GM23338 (cell line): ENCODE data around the gene CLUH. TPM values are rescaled to one million over a fixed set of nuclear protein-coding genes. Genes with fewer than 3 reads are reported as not detected.
A peak's percentile ranks its signal among the peaks of the same experiment; 100 is the strongest.

Source experiments
- ATAC-seq: fragments of 200-7000 bp; cut with Tn5 transposase; 3 replicates; pipeline ENCODE4 v1.9.1; 2020
- DNase-seq: peaks from one replicate; pipeline ENCODE4 v3.0.0-alpha.2; 2015; ENCODE audit warnings: low spot score
- H2AFZ ChIP-seq: fragments of 200-600 bp; sonication (generic); 2 replicates; pipeline ENCODE4 v1.8.0; 2016; ENCODE audit warnings: antibody characterized with exemption, mild to moderate bottlenecking, moderate library complexity
- H3F3A ChIP-seq: fragments of 200-600 bp; sonication (generic); replicated peaks from 2 replicates; pipeline ENCODE4 v1.8.0; 2017; ENCODE audit warnings: antibody characterized with exemption, mixed run types, low read depth
- H3K27ac ChIP-seq: fragments of 200-600 bp; sonication (generic); 2 replicates; pipeline ENCODE4 v1.6.1; 2016; ENCODE audit warnings: low read depth
- H3K27me3 ChIP-seq: fragments of 200-600 bp; sonication (generic); 2 replicates; pipeline ENCODE4 v1.8.0; 2016; ENCODE audit warnings: mild to moderate bottlenecking, mixed run types, moderate library complexity; ENCODE audit not compliant: insufficient read depth
- H3K36me3 ChIP-seq: fragments of 200-600 bp; sonication (generic); 2 replicates; pipeline ENCODE4 v1.8.0; 2016; ENCODE audit warnings: mild to moderate bottlenecking; ENCODE audit not compliant: insufficient read depth
- H3K4me1 ChIP-seq: fragments of 200-600 bp; sonication (generic); 2 replicates; pipeline ENCODE4 v1.8.0; 2016; ENCODE audit warnings: mild to moderate bottlenecking, moderate library complexity; ENCODE audit not compliant: insufficient read depth
- H3K4me2 ChIP-seq: fragments of 200-600 bp; sonication (generic); 2 replicates; pipeline ENCODE4 v1.7.1; 2017; ENCODE audit warnings: mixed run types
- H3K4me3 ChIP-seq: fragments of 200-600 bp; sonication (generic); 2 replicates; pipeline ENCODE4 v1.6.1; 2016; ENCODE audit warnings: mixed run types
- H3K79me2 ChIP-seq: fragments of 200-600 bp; sonication (generic); replicated peaks from 2 replicates; pipeline ENCODE4 v1.8.0; 2017; ENCODE audit warnings: mild to moderate bottlenecking; ENCODE audit not compliant: insufficient read depth
- H3K9me2 ChIP-seq: fragments of 200-600 bp; sonication (generic); 2 replicates; pipeline ENCODE4 v1.8.0; 2017; ENCODE audit not compliant: insufficient read depth
- H4K20me1 ChIP-seq: fragments of 200-600 bp; sonication (generic); replicated peaks from 2 replicates; pipeline ENCODE4 v1.8.0; 2017; ENCODE audit warnings: mild to moderate bottlenecking; ENCODE audit not compliant: insufficient read depth
- H3K27ac Mint-ChIP-seq: 2 replicates; pipeline ENCODE4 v1.8.0; 2020; ENCODE audit warnings: inconsistent platforms, mild to moderate bottlenecking, moderate library complexity, mixed read lengths
- H3K27me3 Mint-ChIP-seq: 3 replicates; pipeline ENCODE4 v1.8.0; 2022; ENCODE audit warnings: low read depth, mild to moderate bottlenecking, moderate library complexity, mixed read lengths, inconsistent platforms; ENCODE audit not compliant: insufficient read depth, poor library complexity
- H3K36me3 Mint-ChIP-seq: 3 replicates; pipeline ENCODE4 v1.8.0; 2021; ENCODE audit warnings: low read depth, mild to moderate bottlenecking, inconsistent platforms, moderate library complexity, mixed read lengths
- H3K4me1 Mint-ChIP-seq: 3 replicates; pipeline ENCODE4 v1.8.0; 2020; ENCODE audit warnings: mild to moderate bottlenecking, inconsistent platforms, mixed read lengths
- H3K4me3 Mint-ChIP-seq: 3 replicates; pipeline ENCODE4 v1.8.0; 2021; ENCODE audit warnings: moderate library complexity, mild to moderate bottlenecking, inconsistent platforms, mixed read lengths
- H3K9me3 Mint-ChIP-seq: 3 replicates; pipeline ENCODE4 v1.8.0; 2020; ENCODE audit warnings: moderate library complexity, mild to moderate bottlenecking, inconsistent platforms, mixed read lengths
- CREB1 ChIP-seq: fragments of 250-450 bp; sonication (Bioruptor Pico); IDR thresholded peaks from 2 replicates; pipeline ENCODE4 v1.5.0; 2020; ENCODE audit warnings: low read depth, mild to moderate bottlenecking, moderate library complexity
- EZH2 ChIP-seq: fragments of 200-600 bp; sonication (generic); IDR thresholded peaks from one replicate; pipeline ENCODE4 v1.8.0; 2017; ENCODE audit warnings: antibody characterized with exemption, mild to moderate bottlenecking, low read depth; ENCODE audit not compliant: unreplicated experiment
- EZH2phosphoT487 ChIP-seq: fragments of 200-600 bp; sonication (generic); IDR thresholded peaks from one replicate; pipeline ENCODE4 v1.8.1; 2018; ENCODE audit warnings: antibody characterized with exemption; ENCODE audit not compliant: unreplicated experiment
- JUNB ChIP-seq: IDR thresholded peaks from one replicate; pipeline ENCODE4 v1.6.1; 2016; ENCODE audit warnings: antibody characterized with exemption; ENCODE audit not compliant: unreplicated experiment
- NANOG ChIP-seq: IDR thresholded peaks from 2 replicates; pipeline ENCODE4 v1.6.1; 2016; ENCODE audit warnings: antibody characterized with exemption, borderline replicate concordance
- POLR2AphosphoS5 ChIP-seq: IDR thresholded peaks from 2 replicates; pipeline ENCODE4 v1.6.1; 2016; ENCODE audit warnings: antibody characterized with exemption, low read depth
- STAT1 ChIP-seq: IDR thresholded peaks from one replicate; pipeline ENCODE4 v1.6.1; 2016; ENCODE audit warnings: antibody characterized with exemption; ENCODE audit not compliant: unreplicated experiment
- ZNF114 ChIP-seq: fragments of 250-450 bp; sonication (Bioruptor Pico); IDR thresholded peaks from 2 replicates; pipeline ENCODE4 v1.5.0; 2020; ENCODE audit warnings: mild to moderate bottlenecking, moderate library complexity
- ZNF331 ChIP-seq: fragments of 250-450 bp; sonication (Bioruptor Pico); IDR thresholded peaks from 2 replicates; pipeline ENCODE4 v1.5.0; 2020; ENCODE audit warnings: low read depth, mild to moderate bottlenecking, moderate library complexity
- polyA plus RNA-seq: library from polyadenylated mRNA; unstranded; fragments of >200 nt; fragmentation: Nextera tagmentation; extraction: Ambion mirVana; gene quantifications from 2 replicates; pipeline ENCODE4 v1.2.1, GENCODE V29; 2016
- total RNA-seq: library from RNA; depleted of rRNA; stranded (reverse); fragments of >200 nt; shearing (Covaris generic); gene quantifications from 2 replicates; pipeline ENCODE4 v1.2.3, GENCODE V29; 2014
- TF ChIP-seq, protein P1 (sequence below): fragments of 250-450 bp; sonication (Bioruptor Pico); IDR thresholded peaks from 2 replicates; pipeline ENCODE4 v1.5.0; 2020; ENCODE audit warnings: mild to moderate bottlenecking, moderate library complexity
- TF ChIP-seq, protein P2 (sequence below), 2 experiments: fragments of 200-600 bp in 1 of 2; sonication (generic) in 1 of 2; conservative IDR thresholded peaks; 2 replicates each; pipeline versions ENCODE4 v1.5.1 to v1.6.1; 2016 to 2017; ENCODE audit warnings: antibody characterized with exemption in 2 of 2, low read depth in 2 of 2, mild to moderate bottlenecking in 2 of 2, moderate library complexity in 1 of 2
- TF ChIP-seq, protein P3 (sequence below): IDR thresholded peaks from one replicate; pipeline ENCODE4 v1.6.1; 2018; ENCODE audit warnings: antibody characterized with exemption; ENCODE audit not compliant: unreplicated experiment
- TF ChIP-seq, protein P4 (sequence below): IDR thresholded peaks from 2 replicates; pipeline ENCODE4 v1.6.1; 2016; ENCODE audit warnings: antibody characterized with exemption

Gene CLUH
- total and polyA plus RNA-seq, 2 experiments from 2014 or later: 23.5 to 90.0 TPM

DNA sequence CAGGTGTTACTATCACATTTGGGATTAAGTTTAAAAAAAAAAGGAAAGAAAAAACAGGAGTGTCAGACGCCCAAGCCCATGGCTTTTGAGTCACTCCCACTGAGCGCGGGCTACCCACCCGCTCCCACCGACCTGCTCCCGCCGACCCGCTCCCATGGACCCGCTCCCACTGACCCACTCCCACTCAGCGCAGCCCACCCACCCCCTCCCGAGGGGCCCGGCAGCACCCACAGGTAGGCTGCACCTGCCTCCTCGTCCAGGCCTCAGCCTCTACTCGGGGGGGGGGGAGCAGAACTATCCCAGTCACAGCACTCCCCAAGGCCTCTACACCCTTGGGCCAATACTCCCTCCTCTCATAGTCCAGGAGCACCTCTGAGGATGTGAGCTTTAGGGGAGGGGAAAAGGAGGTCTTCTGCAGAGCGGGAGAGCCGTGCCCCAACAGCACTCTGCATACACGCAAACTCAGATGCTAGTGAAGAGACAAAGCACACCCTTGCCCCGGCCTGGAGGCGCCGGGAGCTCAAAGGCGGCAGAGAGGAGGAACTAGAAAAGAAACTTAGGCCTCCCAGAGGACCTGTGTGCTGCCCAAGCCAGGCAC, 2.9 kb downstream of the CLUH start:
- Mint-ChIP-seq H3K4me1 (peaks cover 50% of the 10 kb centered on the region), H3K9me3 (no peaks in the 10 kb centered on the region), H3K27me3 (peaks cover 26% of the 10 kb centered on the region), H3K4me3 (peak overlapping the region; percentile 84; the same call in 1 of the 3 replicates), H3K36me3 (no peaks in the 10 kb centered on the region; the same call in 2 of the 3 replicates), H3K27ac (no peak overlapping the region; the same call in 1 of the 2 replicates)
- ATAC-seq: no peak
- Histone ChIP-seq H3K4me3 (no peak overlapping the region), H3K36me3 (no peaks in the 10 kb centered on the region), H3K27ac (no peak overlapping the region), H3F3A (peaks cover 19% of the 10 kb centered on the region; the same call in 1 of the 2 replicates), H4K20me1 (peaks cover 10% of the 10 kb centered on the region), H3K4me2 (0 out of 2 replicates have a peak overlapping the region, but pooled peaks have one; percentile 32), H3K4me1 (peaks cover 32% of the 10 kb centered on the region), H3K9me2 (no peaks in the 10 kb centered on the region), H3K27me3 (peaks cover 22% of the 10 kb centered on the region; the same call in 1 of the 2 replicates), H2AFZ (no peak overlapping the region), H3K79me2 (peaks cover 58% of the 10 kb centered on the region)
- DNase-seq: no peak
- TF ChIP-seq, protein P1, sequence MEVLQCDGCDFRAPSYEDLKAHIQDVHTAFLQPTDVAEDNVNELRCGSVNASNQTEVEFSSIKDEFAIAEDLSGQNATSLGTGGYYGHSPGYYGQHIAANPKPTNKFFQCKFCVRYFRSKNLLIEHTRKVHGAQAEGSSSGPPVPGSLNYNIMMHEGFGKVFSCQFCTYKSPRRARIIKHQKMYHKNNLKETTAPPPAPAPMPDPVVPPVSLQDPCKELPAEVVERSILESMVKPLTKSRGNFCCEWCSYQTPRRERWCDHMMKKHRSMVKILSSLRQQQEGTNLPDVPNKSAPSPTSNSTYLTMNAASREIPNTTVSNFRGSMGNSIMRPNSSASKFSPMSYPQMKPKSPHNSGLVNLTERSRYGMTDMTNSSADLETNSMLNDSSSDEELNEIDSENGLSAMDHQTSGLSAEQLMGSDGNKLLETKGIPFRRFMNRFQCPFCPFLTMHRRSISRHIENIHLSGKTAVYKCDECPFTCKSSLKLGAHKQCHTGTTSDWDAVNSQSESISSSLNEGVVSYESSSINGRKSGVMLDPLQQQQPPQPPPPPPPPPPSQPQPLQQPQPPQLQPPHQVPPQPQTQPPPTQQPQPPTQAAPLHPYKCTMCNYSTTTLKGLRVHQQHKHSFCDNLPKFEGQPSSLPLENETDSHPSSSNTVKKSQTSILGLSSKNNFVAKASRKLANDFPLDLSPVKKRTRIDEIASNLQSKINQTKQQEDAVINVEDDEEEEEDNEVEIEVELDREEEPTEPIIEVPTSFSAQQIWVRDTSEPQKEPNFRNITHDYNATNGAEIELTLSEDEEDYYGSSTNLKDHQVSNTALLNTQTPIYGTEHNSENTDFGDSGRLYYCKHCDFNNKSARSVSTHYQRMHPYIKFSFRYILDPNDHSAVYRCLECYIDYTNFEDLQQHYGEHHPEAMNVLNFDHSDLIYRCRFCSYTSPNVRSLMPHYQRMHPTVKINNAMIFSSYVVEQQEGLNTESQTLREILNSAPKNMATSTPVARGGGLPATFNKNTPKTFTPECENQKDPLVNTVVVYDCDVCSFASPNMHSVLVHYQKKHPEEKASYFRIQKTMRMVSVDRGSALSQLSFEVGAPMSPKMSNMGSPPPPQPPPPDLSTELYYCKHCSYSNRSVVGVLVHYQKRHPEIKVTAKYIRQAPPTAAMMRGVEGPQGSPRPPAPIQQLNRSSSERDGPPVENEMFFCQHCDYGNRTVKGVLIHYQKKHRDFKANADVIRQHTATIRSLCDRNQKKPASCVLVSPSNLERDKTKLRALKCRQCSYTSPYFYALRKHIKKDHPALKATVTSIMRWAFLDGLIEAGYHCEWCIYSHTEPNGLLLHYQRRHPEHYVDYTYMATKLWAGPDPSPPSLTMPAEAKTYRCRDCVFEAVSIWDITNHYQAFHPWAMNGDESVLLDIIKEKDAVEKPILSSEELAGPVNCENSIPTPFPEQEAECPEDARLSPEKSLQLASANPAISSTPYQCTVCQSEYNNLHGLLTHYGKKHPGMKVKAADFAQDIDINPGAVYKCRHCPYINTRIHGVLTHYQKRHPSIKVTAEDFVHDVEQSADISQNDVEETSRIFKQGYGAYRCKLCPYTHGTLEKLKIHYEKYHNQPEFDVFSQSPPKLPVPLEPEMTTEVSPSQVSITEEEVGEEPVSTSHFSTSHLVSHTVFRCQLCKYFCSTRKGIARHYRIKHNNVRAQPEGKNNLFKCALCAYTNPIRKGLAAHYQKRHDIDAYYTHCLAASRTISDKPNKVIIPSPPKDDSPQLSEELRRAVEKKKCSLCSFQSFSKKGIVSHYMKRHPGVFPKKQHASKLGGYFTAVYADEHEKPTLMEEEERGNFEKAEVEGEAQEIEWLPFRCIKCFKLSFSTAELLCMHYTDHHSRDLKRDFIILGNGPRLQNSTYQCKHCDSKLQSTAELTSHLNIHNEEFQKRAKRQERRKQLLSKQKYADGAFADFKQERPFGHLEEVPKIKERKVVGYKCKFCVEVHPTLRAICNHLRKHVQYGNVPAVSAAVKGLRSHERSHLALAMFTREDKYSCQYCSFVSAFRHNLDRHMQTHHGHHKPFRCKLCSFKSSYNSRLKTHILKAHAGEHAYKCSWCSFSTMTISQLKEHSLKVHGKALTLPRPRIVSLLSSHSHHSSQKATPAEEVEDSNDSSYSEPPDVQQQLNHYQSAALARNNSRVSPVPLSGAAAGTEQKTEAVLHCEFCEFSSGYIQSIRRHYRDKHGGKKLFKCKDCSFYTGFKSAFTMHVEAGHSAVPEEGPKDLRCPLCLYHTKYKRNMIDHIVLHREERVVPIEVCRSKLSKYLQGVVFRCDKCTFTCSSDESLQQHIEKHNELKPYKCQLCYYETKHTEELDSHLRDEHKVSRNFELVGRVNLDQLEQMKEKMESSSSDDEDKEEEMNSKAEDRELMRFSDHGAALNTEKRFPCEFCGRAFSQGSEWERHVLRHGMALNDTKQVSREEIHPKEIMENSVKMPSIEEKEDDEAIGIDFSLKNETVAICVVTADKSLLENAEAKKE: no peak
- TF ChIP-seq ZNF331 (CRISPR knock-in tag): no peak
- no peak for TF ChIP-seq ZNF114 (CRISPR knock-in tag)
- TF ChIP-seq, protein P2, sequence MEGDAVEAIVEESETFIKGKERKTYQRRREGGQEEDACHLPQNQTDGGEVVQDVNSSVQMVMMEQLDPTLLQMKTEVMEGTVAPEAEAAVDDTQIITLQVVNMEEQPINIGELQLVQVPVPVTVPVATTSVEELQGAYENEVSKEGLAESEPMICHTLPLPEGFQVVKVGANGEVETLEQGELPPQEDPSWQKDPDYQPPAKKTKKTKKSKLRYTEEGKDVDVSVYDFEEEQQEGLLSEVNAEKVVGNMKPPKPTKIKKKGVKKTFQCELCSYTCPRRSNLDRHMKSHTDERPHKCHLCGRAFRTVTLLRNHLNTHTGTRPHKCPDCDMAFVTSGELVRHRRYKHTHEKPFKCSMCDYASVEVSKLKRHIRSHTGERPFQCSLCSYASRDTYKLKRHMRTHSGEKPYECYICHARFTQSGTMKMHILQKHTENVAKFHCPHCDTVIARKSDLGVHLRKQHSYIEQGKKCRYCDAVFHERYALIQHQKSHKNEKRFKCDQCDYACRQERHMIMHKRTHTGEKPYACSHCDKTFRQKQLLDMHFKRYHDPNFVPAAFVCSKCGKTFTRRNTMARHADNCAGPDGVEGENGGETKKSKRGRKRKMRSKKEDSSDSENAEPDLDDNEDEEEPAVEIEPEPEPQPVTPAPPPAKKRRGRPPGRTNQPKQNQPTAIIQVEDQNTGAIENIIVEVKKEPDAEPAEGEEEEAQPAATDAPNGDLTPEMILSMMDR (conservative IDR thresholded peaks at IDR 0.05; ENCODE audit: low read depth in 2 of 2): no peak
- TF ChIP-seq STAT1: no peak
- TF ChIP-seq EZH2phosphoT487: no peak
- TF ChIP-seq, protein P3, sequence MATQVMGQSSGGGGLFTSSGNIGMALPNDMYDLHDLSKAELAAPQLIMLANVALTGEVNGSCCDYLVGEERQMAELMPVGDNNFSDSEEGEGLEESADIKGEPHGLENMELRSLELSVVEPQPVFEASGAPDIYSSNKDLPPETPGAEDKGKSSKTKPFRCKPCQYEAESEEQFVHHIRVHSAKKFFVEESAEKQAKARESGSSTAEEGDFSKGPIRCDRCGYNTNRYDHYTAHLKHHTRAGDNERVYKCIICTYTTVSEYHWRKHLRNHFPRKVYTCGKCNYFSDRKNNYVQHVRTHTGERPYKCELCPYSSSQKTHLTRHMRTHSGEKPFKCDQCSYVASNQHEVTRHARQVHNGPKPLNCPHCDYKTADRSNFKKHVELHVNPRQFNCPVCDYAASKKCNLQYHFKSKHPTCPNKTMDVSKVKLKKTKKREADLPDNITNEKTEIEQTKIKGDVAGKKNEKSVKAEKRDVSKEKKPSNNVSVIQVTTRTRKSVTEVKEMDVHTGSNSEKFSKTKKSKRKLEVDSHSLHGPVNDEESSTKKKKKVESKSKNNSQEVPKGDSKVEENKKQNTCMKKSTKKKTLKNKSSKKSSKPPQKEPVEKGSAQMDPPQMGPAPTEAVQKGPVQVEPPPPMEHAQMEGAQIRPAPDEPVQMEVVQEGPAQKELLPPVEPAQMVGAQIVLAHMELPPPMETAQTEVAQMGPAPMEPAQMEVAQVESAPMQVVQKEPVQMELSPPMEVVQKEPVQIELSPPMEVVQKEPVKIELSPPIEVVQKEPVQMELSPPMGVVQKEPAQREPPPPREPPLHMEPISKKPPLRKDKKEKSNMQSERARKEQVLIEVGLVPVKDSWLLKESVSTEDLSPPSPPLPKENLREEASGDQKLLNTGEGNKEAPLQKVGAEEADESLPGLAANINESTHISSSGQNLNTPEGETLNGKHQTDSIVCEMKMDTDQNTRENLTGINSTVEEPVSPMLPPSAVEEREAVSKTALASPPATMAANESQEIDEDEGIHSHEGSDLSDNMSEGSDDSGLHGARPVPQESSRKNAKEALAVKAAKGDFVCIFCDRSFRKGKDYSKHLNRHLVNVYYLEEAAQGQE: no peak
- TF ChIP-seq, protein P4, sequence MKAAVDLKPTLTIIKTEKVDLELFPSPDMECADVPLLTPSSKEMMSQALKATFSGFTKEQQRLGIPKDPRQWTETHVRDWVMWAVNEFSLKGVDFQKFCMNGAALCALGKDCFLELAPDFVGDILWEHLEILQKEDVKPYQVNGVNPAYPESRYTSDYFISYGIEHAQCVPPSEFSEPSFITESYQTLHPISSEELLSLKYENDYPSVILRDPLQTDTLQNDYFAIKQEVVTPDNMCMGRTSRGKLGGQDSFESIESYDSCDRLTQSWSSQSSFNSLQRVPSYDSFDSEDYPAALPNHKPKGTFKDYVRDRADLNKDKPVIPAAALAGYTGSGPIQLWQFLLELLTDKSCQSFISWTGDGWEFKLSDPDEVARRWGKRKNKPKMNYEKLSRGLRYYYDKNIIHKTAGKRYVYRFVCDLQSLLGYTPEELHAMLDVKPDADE: no peak
- TF ChIP-seq EZH2: no peak
- TF ChIP-seq NANOG: no peak
- TF ChIP-seq CREB1 (CRISPR knock-in tag): no peak
- no peak for TF ChIP-seq JUNB
- TF ChIP-seq POLR2AphosphoS5: no peak
